ENCODE measurements around the gene IDI2. TPM values are rescaled to one million over a fixed set of nuclear protein-coding genes. Genes with fewer than 3 reads are reported as not detected.

Gene IDI2
- total RNA-seq, 1 donor from 2014 or later = not detected

- no peak for DNase-seq
These were observed 46.7 kb downstream of the IDI2 start for GRCh38 chr10:978826-979421.

GRCh38 chr10:976316-976715 is 49.3 kb downstream of the IDI2 start:
- DNase-seq = no peak

- DNase-seq = no peak
These were observed 50.9 kb downstream of the IDI2 start for GRCh38 chr10:974785-975074.

- DNase-seq = no peak
These were observed 51.4 kb downstream of the IDI2 start for GRCh38 chr10:974038-974784.

- DNase-seq = no peak
These were observed 52.9 kb downstream of the IDI2 start for GRCh38 chr10:972763-973162.

- no peak for DNase-seq
These were observed 54.0 kb downstream of the IDI2 start for GRCh38 chr10:971613-972012.

- DNase-seq = peak; percentile 53
These were observed 54.5 kb downstream of the IDI2 start for GRCh38 chr10:971150-971542.

- DNase-seq = no peak
These were observed 55.1 kb downstream of the IDI2 start for GRCh38 chr10:970311-971149.

- no peak for DNase-seq
These were observed 56.0 kb downstream of the IDI2 start for GRCh38 chr10:969473-970150.

Other genes starting within 250 kb of the IDI2 start
- 59.0 TPM for gene LARP4B, start 94.2 kb downstream of the IDI2 start, total RNA-seq
- 42.7 TPM for gene GTPBP4, start 37.4 kb downstream of the IDI2 start, total RNA-seq
- gene IDI1, start 23.3 kb upstream of the IDI2 start, total RNA-seq = 65.2 TPM
- 14.6 TPM for gene WDR37, start 30.5 kb upstream of the IDI2 start, total RNA-seq

Measured in tongue (tissue), 2 donors.